Endothelial cell of umbilical vein (primary cell): ENCODE data around the gene LRRC8E. TPM values are rescaled to one million over a fixed set of nuclear protein-coding genes. Genes with fewer than 3 reads are reported as not detected.

Source experiments
- BruUV-seq: library from RNA; stranded (reverse); fragments of 400-500 nt; replicated peaks from 2 replicates; lab custom pipeline; 2021; lab: Mats Ljungman, UMichigan
- CTCF ChIA-PET: fragments of 300-600, 350-600 bp; sonication (Branson Sonifier 250); formaldehyde crosslinking; loops from one replicate; lab custom pipeline; 2021; ENCODE audit warnings: antibody characterized with exemption, inconsistent platforms; lab: Charles Lee
- POLR2A ChIA-PET: fragments of 300-600, 350-600 bp; sonication (Branson Sonifier 250); formaldehyde crosslinking; loops from one replicate; lab custom pipeline; 2021; ENCODE audit warnings: antibody characterized with exemption, inconsistent platforms; lab: Charles Lee
- DNase-seq: peaks from one replicate; pipeline ENCODE4 v3.0.0-alpha.2; 2011; ENCODE audit warnings: low read depth, low spot score
- FAIRE-seq: peaks from 2 replicates; lab custom pipeline; 2011; peaks lifted over from hg19 to GRCh38; lab: Jason Lieb, UNC
- H2AFZ ChIP-seq: 2 replicates; pipeline ENCODE4 v1.6.0; 2012; ENCODE audit warnings: low read depth, low read length, control low read depth, inconsistent platforms
- H3K27ac ChIP-seq: 2 replicates; pipeline ENCODE4 v1.5.1; 2011; ENCODE audit warnings: low read depth, mild to moderate bottlenecking, control low read depth, low read length, moderate library complexity; ENCODE audit not compliant: insufficient read depth
- H3K27me3 ChIP-seq, 2 experiments: 2 replicates each; pipeline versions ENCODE4 v1.6.0 to v1.6.1; 2011; ENCODE audit warnings: low read length in 2 of 2, mixed read lengths in 1 of 2; ENCODE audit not compliant: control insufficient read depth in 2 of 2, insufficient read depth in 2 of 2
- H3K36me3 ChIP-seq, 2 experiments: 2 replicates in 1 of 2; 3 replicates in 1 of 2; pipeline ENCODE4 v1.5.1; 2011; ENCODE audit warnings: low read length in 2 of 2, mild to moderate bottlenecking in 1 of 2, moderate library complexity in 1 of 2; ENCODE audit not compliant: control insufficient read depth in 2 of 2, insufficient read depth in 2 of 2; ENCODE audit errors: extremely low read depth in 1 of 2
- H3K4me1 ChIP-seq: 3 replicates; pipeline ENCODE4 v1.5.1; 2011; ENCODE audit warnings: mild to moderate bottlenecking, low read length; ENCODE audit not compliant: control insufficient read depth, insufficient read depth; ENCODE audit errors: extremely low read depth
- H3K4me2 ChIP-seq: 2 replicates; pipeline ENCODE4 v1.6.1; 2011; ENCODE audit warnings: low read length, control low read depth, mixed read lengths; ENCODE audit not compliant: insufficient read depth
- H3K4me3 ChIP-seq, 3 experiments: fragments of 200-600 bp in 1 of 3; sonication (generic), shearing (Covaris generic) in 1 of 3; replicated peaks in 1 of 3; 2 replicates each; pipeline ENCODE4 v1.5.1; 2011 to 2016; ENCODE audit warnings: control low read depth in 3 of 3, low read length in 3 of 3, mild to moderate bottlenecking in 2 of 3, inconsistent platforms in 1 of 3, low read depth in 1 of 3, moderate library complexity in 1 of 3; ENCODE audit not compliant: insufficient read depth in 1 of 3
- H3K79me2 ChIP-seq: 2 replicates; pipeline ENCODE4 v1.6.0; 2012; ENCODE audit warnings: low read length, inconsistent platforms; ENCODE audit not compliant: control insufficient read depth, insufficient read depth
- H3K9ac ChIP-seq: replicated peaks from 2 replicates; pipeline ENCODE3; 2011; ENCODE audit warnings: low read length, control low read depth; ENCODE audit not compliant: insufficient read depth; ENCODE audit errors: extremely low read depth
- H3K9me1 ChIP-seq: replicated peaks from 3 replicates; pipeline ENCODE4 v1.6.0; 2011; ENCODE audit warnings: mild to moderate bottlenecking, low read length; ENCODE audit not compliant: control insufficient read depth, insufficient read depth; ENCODE audit errors: extremely low read depth
- H3K9me3 ChIP-seq: replicated peaks from 2 replicates; pipeline ENCODE4 v1.5.1; 2012; ENCODE audit warnings: low read length, inconsistent platforms; ENCODE audit not compliant: control insufficient read depth, insufficient read depth
- H4K20me1 ChIP-seq: replicated peaks from 2 replicates; pipeline ENCODE3; 2011; ENCODE audit warnings: mild to moderate bottlenecking, low read length; ENCODE audit not compliant: control insufficient read depth, insufficient read depth; ENCODE audit errors: extremely low read depth
- CTCF ChIP-seq, 2 donors: IDR thresholded peaks; 1 replicate in 1 of 2; 2 replicates in 1 of 2; pipeline ENCODE4 v1.5.1; 2011; ENCODE audit warnings: low read length in 2 of 2, mild to moderate bottlenecking in 2 of 2, moderate library complexity in 2 of 2, control low read depth in 1 of 2, inconsistent platforms in 1 of 2, low read depth in 1 of 2; ENCODE audit not compliant: insufficient read depth in 1 of 2; ENCODE audit errors: extremely low read depth in 1 of 2
- EZH2 ChIP-seq: IDR thresholded peaks from 2 replicates; pipeline ENCODE4 v1.6.1; 2012; ENCODE audit warnings: borderline replicate concordance, low read depth, mild to moderate bottlenecking, moderate library complexity, low read length, inconsistent platforms; ENCODE audit not compliant: severe bottlenecking
- FOS ChIP-seq: IDR thresholded peaks from 2 replicates; pipeline ENCODE4 v1.6.1; 2011; ENCODE audit warnings: mild to moderate bottlenecking, low read length, moderate library complexity, borderline replicate concordance; ENCODE audit not compliant: insufficient read depth
- GATA2 ChIP-seq: IDR thresholded peaks from 2 replicates; pipeline ENCODE4 v1.7.0; 2011; ENCODE audit warnings: low read depth, mild to moderate bottlenecking, moderate library complexity, mixed read lengths, low read length; ENCODE audit not compliant: insufficient read length, insufficient read depth
- JUN ChIP-seq: IDR thresholded peaks from 2 replicates; pipeline ENCODE4 v1.6.1; 2011; ENCODE audit warnings: borderline replicate concordance, low read depth; ENCODE audit not compliant: insufficient read length, insufficient read depth
- MAX ChIP-seq: IDR thresholded peaks from 2 replicates; pipeline ENCODE4 v1.6.1; 2011; ENCODE audit not compliant: insufficient read depth, insufficient read length
- MYC ChIP-seq: IDR thresholded peaks from one replicate; pipeline ENCODE4 v1.6.1; 2011; ENCODE audit warnings: mild to moderate bottlenecking, low read depth, low read length
- POLR2A ChIP-seq: IDR thresholded peaks from 2 replicates; pipeline ENCODE4 v1.6.1; 2012; ENCODE audit warnings: low read depth, mild to moderate bottlenecking, control low read depth, low read length
- POLR2AphosphoS5 ChIP-seq: IDR thresholded peaks from 2 replicates; pipeline ENCODE4 v1.6.1; 2012; ENCODE audit warnings: low read depth, mild to moderate bottlenecking, control low read depth, low read length, moderate library complexity; ENCODE audit not compliant: insufficient read depth
- dilution Hi-C: fragments of 300-500 bp; cut with MboI; formaldehyde crosslinking; loops from one replicate; pipeline ENCODE4 v1.15.0; 2019; ENCODE audit warnings: low sequenced_read_pairs; ENCODE audit not compliant: extremely low pct_ligation_motif_present
- intact Hi-C: fragments of 100-400 bp; cut with micrococcal nuclease; formaldehyde crosslinking; loops from one replicate; pipeline ENCODE4 v1.10.0; 2022
- polyA plus RNA-seq, 4 experiments: library from polyadenylated mRNA; depleted of rRNA in 3 of 4; stranded (reverse) in 3 of 4; unstranded in 1 of 4; fragments of >200 nt; gene quantifications; 2 replicates each; pipeline versions ENCODE4 v1.2.1 to v1.2.3, GENCODE V29; 2011 to 2012; ENCODE audit warnings: missing spikeins in 1 of 4
- total RNA-seq: library from RNA; stranded (reverse); gene quantifications from 2 replicates; pipeline ENCODE4 v1.2.3, GENCODE V29; 2021

The LRRC8E gene
- total and polyA plus RNA-seq, 2 donors (not counting 3 experiments of a cell fraction or from before 2014, with no cell fraction given): 1.1 to 1.6 TPM

GRCh38 chr19:7940841-7941240 is 52.5 kb downstream of the LRRC8E start:
- H3K9me3 ChIP-seq: no peaks in the 10 kb centered on the region
- TF ChIP-seq MAX: no peak
- TF ChIP-seq POLR2AphosphoS5: no peak
- TF ChIP-seq POLR2A: no peak
- no peak for TF ChIP-seq GATA2
- TF ChIP-seq MYC: no peak
- TF ChIP-seq JUN: no peak
- TF ChIP-seq FOS: no peak
- no peak for TF ChIP-seq CTCF (IDR thresholded peaks at IDR 0.05; ENCODE audit: extremely low read depth in 1 of 2, insufficient read depth in 1 of 2, low read depth in 1 of 2, low read length in 2 of 2)
- TF ChIP-seq EZH2: no peak
- H3K4me3 ChIP-seq: no peak overlapping the region
- H3K27ac ChIP-seq: no peak overlapping the region
- H3K27me3 ChIP-seq: no peaks in the 10 kb centered on the region
- peaks cover 9% of the 10 kb centered on the region for H3K4me1 ChIP-seq
- no TSS peak for BruUV-seq
- intact Hi-C loops (no loop called here), dilution Hi-C loops (no loop called here)
- H3K79me2 ChIP-seq: peaks cover 22% of the 10 kb centered on the region
- DNase-seq: no peak
- no peak overlapping the region for H3K9ac ChIP-seq
- peaks cover 3 to 16% of the 10 kb centered on the region in 2 experiments for H3K36me3 ChIP-seq
- no peak overlapping the region for H3K4me2 ChIP-seq
- H4K20me1 ChIP-seq: no peaks in the 10 kb centered on the region
- ChIA-PET POLR2A (no interaction called here), CTCF (interaction anchor here (0.9 kb wide), 1 partner anchor 12 kb away, joined by 3 read pairs; no protein-coding TSS in a partner anchor)
- no peaks in the 10 kb centered on the region for H3K9me1 ChIP-seq
- no peak for FAIRE-seq
- no peak overlapping the region for H2AFZ ChIP-seq
